GM12878 (cell line): ENCODE results near the gene DIP2C. TPM values are rescaled to one million over a fixed set of nuclear protein-coding genes. Genes with fewer than 3 reads are reported as not detected.

Source experiments
- ATAC-seq: fragments of 200-7000 bp; cut with Tn5 transposase; 3 replicates; pipeline ENCODE4 v1.9.1; 2020; ENCODE audit warnings: mild to moderate bottlenecking, moderate library complexity
- BruUV-seq: library from RNA; stranded (reverse); fragments of 400-500 nt; replicated peaks from 2 replicates; lab custom pipeline; 2021; lab: Mats Ljungman, UMichigan
- CTCF ChIA-PET: fragments of 300-600 bp; sonication (Branson Sonifier 250); formaldehyde crosslinking; extraction: SDS; loops from one replicate; lab custom pipeline; 2021; ENCODE audit warnings: inconsistent platforms; lab: Yijun Ruan, JAX
- POLR2A ChIA-PET: fragments of 350-600 bp; formaldehyde crosslinking; extraction: SDS; loops from one replicate; lab custom pipeline; 2021; ENCODE audit warnings: inconsistent platforms; lab: Charles Lee
- RAD21 ChIA-PET: fragments of 300-600 bp; sonication (Branson Sonifier 250); formaldehyde crosslinking; loops from one replicate; lab custom pipeline; 2023; ENCODE audit warnings: antibody characterized with exemption; ENCODE audit not compliant: unreplicated experiment; lab: Charles Lee
- SMC1A ChIA-PET: fragments of 300-600 bp; sonication (Branson Sonifier 250); formaldehyde crosslinking; loops from one replicate; lab custom pipeline; 2023; ENCODE audit not compliant: unreplicated experiment, uncharacterized antibody; lab: Charles Lee
- DNase-seq: peaks from one replicate; pipeline ENCODE4 v3.0.0-alpha.2; 2011; ENCODE audit warnings: low read depth, low spot score
- FAIRE-seq: peaks from 3 replicates; lab custom pipeline; 2011; peaks lifted over from hg19 to GRCh38; lab: Jason Lieb, UNC
- H2AFZ ChIP-seq: 2 replicates; pipeline ENCODE4 v1.6.0; 2011; ENCODE audit warnings: low read depth, low read length, control low read depth; ENCODE audit not compliant: control insufficient read depth
- H3K27ac ChIP-seq: 2 replicates; pipeline ENCODE4 v1.5.1; 2011; ENCODE audit warnings: control low read depth; ENCODE audit not compliant: control insufficient read depth, insufficient read depth
- H3K27me3 ChIP-seq, 2 experiments: replicated peaks in 1 of 2; 2 replicates each; pipeline versions ENCODE4 v1.6.0 to v1.6.1; 2011; ENCODE audit warnings: low read length in 1 of 2; ENCODE audit not compliant: control insufficient read depth in 2 of 2, insufficient read depth in 2 of 2
- H3K36me3 ChIP-seq, 2 experiments: 2 replicates each; pipeline ENCODE4 v1.5.1; 2011; ENCODE audit warnings: low read length in 1 of 2; ENCODE audit not compliant: control insufficient read depth in 2 of 2, insufficient read depth in 2 of 2
- H3K4me1 ChIP-seq: 2 replicates; pipeline ENCODE4 v1.6.1; 2011; ENCODE audit warnings: mild to moderate bottlenecking, low read length, moderate library complexity, mixed read lengths; ENCODE audit not compliant: control insufficient read depth, insufficient read depth
- H3K4me2 ChIP-seq: 2 replicates; pipeline ENCODE4 v1.6.0; 2011; ENCODE audit warnings: control low read depth; ENCODE audit not compliant: control insufficient read depth, insufficient read depth
- H3K4me3 ChIP-seq: fragments of 200-600 bp; sonication (generic); 2 replicates; pipeline ENCODE4 v1.5.1; 2016
- H3K79me2 ChIP-seq: 2 replicates; pipeline ENCODE4 v1.6.0; 2011; ENCODE audit warnings: low read length; ENCODE audit not compliant: control insufficient read depth, insufficient read depth
- H3K9ac ChIP-seq: 2 replicates; pipeline ENCODE4 v1.8.0; 2011; ENCODE audit warnings: low read length, control low read depth, mixed read lengths; ENCODE audit not compliant: control insufficient read depth, insufficient read depth
- H3K9me3 ChIP-seq: replicated peaks from 3 replicates; pipeline ENCODE4 v1.5.1; 2011; ENCODE audit warnings: mild to moderate bottlenecking, low read length; ENCODE audit not compliant: control insufficient read depth, insufficient read depth
- H4K20me1 ChIP-seq: 2 replicates; pipeline ENCODE4 v1.6.0; 2011; ENCODE audit not compliant: control insufficient read depth, insufficient read depth
- ATF7 ChIP-seq: fragments of 450-650 bp; IDR thresholded peaks from 2 replicates; pipeline ENCODE4 v1.6.1; 2016; ENCODE audit warnings: low read depth, mild to moderate bottlenecking
- CBFB ChIP-seq: IDR thresholded peaks from 2 replicates; pipeline ENCODE4 v1.6.1; 2016; ENCODE audit warnings: antibody characterized with exemption, low read depth
- CREM ChIP-seq: IDR thresholded peaks from 2 replicates; pipeline ENCODE4 v1.6.1; 2014; ENCODE audit warnings: antibody characterized with exemption, low read depth
- CUX1 ChIP-seq: IDR thresholded peaks from 2 replicates; pipeline ENCODE4 v1.6.1; 2012; ENCODE audit warnings: improper control_type of control experiment, low read depth, low read length; ENCODE audit not compliant: insufficient replicate concordance
- DPF2 ChIP-seq: fragments of 450-650 bp; IDR thresholded peaks from 2 replicates; pipeline ENCODE4 v1.6.1; 2017; ENCODE audit warnings: mild to moderate bottlenecking
- FOS ChIP-seq: IDR thresholded peaks from 3 replicates; pipeline ENCODE4 v1.6.1; 2011; ENCODE audit warnings: borderline replicate concordance; ENCODE audit not compliant: insufficient read length; ENCODE audit errors: extremely low read depth
- IKZF2 ChIP-seq, 2 experiments: fragments of 450-650 bp; IDR thresholded peaks; 2 replicates each; pipeline ENCODE4 v1.6.1; 2017; ENCODE audit warnings: mild to moderate bottlenecking in 2 of 2, moderate library complexity in 2 of 2
- JUNB ChIP-seq: IDR thresholded peaks from 2 replicates; pipeline ENCODE4 v1.6.1; 2016; ENCODE audit warnings: antibody characterized with exemption, mild to moderate bottlenecking
- NBN ChIP-seq: fragments of 450-650 bp; IDR thresholded peaks from 2 replicates; pipeline ENCODE4 v1.6.1; 2016
- POLR2AphosphoS2 ChIP-seq: IDR thresholded peaks from 2 replicates; pipeline ENCODE4 v1.6.1; 2011; ENCODE audit warnings: low read depth, mild to moderate bottlenecking, low read length, improper control_type of control experiment, moderate library complexity
- SPI1 ChIP-seq: IDR thresholded peaks from 2 replicates; pipeline ENCODE4 v1.6.1; 2011; ENCODE audit warnings: low read depth, mild to moderate bottlenecking, low read length, moderate library complexity, borderline replicate concordance; ENCODE audit not compliant: insufficient read depth
- ZNF274 ChIP-seq: IDR thresholded peaks from one replicate; pipeline ENCODE4 v1.8.0; 2011; ENCODE audit not compliant: insufficient read length, insufficient read depth
- WGBS: methylation state at CpG from one replicate; pipeline ENCODE4 v1.1.6; 2016; ENCODE audit warnings: low lambda C conversion rate; ENCODE audit not compliant: insufficient replicate concordance, insufficient coverage; ENCODE audit errors: missing lambda C conversion rate; 5-methylcytosine and 5-hydroxymethylcytosine counted together
- in situ Hi-C: fragments of 300-500 bp; cut with MboI; formaldehyde crosslinking; loops from 9 replicates; pipeline ENCODE4 v1.14.3; 2018; ENCODE audit warnings: mixed read lengths
- intact Hi-C: fragments of 100-400 bp; cut with micrococcal nuclease; formaldehyde crosslinking; loops from one replicate; pipeline ENCODE4 v1.14.2; 2022; ENCODE audit not compliant: unreplicated experiment
- polyA plus RNA-seq, 11 experiments: library from polyadenylated mRNA; depleted of rRNA in 4 of 11; unstranded in 6 of 11; stranded (reverse) in 5 of 11; fragments of >200 nt; fragmentation: Nextera tagmentation in 4 of 11; fragmentation: Illumina TruSeq in 1 of 11; extraction: Ambion mirVana in 4 of 11; extraction: Trizol in 1 of 11; gene quantifications; 1 replicate in 1 of 11; 2 replicates in 10 of 11; pipeline versions ENCODE4 v1.2.1 to v1.2.3, GENCODE V29; 2011 to 2016; ENCODE audit warnings: inconsistent platforms in 2 of 11, missing spikeins in 2 of 11, low read depth in 1 of 11
- total RNA-seq, 4 experiments: library from RNA; depleted of rRNA in 3 of 4; stranded (reverse); fragments of >200 nt in 3 of 4; fragmentation: Illumina TruSeq in 1 of 4; extraction: Trizol in 1 of 4; gene quantifications; 2 replicates each; pipeline versions ENCODE4 v1.2.1 to v1.2.3, GENCODE V29; 2013 to 2021
- TF ChIP-seq, protein P1 (sequence below): IDR thresholded peaks from 2 replicates; pipeline ENCODE4 v1.6.1; 2012; ENCODE audit warnings: low read depth, low read length, improper control_type of control experiment
- TF ChIP-seq, protein P2 (sequence below): fragments of 450-650 bp; IDR thresholded peaks from 2 replicates; pipeline ENCODE4 v1.6.1; 2017; ENCODE audit warnings: mild to moderate bottlenecking, moderate library complexity

The DIP2C gene
- total and polyA plus RNA-seq, 10 of the 15 experiments (the other 5 are each of a cell fraction or from before 2014, with no cell fraction given): 0.01 to 0.10 (median 0.06) TPM

DNA sequence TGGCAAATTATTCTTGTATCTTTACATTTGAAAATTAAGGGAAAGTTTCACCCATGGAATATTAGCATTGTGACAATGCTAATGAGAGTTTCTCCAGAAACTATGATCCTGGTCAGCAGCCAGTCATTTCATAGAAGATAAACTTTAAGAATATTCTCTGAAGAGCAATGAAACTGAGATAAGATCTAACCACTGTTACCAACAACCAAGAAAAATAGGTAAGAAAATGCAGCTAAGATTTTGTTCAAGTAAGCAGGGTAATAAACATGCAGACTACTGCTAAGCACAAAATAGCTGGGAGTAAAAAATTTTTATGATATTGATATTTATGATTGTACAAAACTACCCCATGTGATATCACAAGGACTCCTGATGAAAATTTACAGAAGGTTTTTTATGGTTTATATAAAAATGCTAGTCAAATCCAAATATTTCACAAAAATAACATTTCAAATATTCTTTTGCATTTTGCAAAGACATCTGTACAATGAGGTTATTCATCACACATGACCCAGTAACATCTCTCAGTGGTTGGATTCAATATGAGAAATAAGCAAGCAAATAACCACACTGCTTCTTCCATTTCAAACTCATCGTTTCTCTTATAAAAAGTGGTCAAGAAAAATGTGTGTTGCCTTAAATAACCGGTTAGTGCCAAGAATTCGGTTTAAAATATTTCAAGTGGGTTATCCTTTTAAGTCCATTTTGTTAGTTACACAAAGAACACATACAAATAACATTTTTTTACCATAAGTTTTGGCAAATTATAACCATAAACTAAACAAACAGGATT, 251.6 kb downstream of the DIP2C start:
- no peak overlapping the region for H3K27ac ChIP-seq
- TF ChIP-seq SPI1 (no peak), CREM (no peak), DPF2 (no peak), FOS (no peak), IKZF2 (IDR thresholded peaks at IDR 0.05) (no peak), CBFB (no peak), POLR2AphosphoS2 (no peak), CUX1 (no peak), ATF7 (no peak), ZNF274 (no peak), NBN (no peak), JUNB (no peak)
- TF ChIP-seq, protein P1, sequence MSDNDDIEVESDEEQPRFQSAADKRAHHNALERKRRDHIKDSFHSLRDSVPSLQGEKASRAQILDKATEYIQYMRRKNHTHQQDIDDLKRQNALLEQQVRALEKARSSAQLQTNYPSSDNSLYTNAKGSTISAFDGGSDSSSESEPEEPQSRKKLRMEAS: no peak
- TF ChIP-seq, protein P2, sequence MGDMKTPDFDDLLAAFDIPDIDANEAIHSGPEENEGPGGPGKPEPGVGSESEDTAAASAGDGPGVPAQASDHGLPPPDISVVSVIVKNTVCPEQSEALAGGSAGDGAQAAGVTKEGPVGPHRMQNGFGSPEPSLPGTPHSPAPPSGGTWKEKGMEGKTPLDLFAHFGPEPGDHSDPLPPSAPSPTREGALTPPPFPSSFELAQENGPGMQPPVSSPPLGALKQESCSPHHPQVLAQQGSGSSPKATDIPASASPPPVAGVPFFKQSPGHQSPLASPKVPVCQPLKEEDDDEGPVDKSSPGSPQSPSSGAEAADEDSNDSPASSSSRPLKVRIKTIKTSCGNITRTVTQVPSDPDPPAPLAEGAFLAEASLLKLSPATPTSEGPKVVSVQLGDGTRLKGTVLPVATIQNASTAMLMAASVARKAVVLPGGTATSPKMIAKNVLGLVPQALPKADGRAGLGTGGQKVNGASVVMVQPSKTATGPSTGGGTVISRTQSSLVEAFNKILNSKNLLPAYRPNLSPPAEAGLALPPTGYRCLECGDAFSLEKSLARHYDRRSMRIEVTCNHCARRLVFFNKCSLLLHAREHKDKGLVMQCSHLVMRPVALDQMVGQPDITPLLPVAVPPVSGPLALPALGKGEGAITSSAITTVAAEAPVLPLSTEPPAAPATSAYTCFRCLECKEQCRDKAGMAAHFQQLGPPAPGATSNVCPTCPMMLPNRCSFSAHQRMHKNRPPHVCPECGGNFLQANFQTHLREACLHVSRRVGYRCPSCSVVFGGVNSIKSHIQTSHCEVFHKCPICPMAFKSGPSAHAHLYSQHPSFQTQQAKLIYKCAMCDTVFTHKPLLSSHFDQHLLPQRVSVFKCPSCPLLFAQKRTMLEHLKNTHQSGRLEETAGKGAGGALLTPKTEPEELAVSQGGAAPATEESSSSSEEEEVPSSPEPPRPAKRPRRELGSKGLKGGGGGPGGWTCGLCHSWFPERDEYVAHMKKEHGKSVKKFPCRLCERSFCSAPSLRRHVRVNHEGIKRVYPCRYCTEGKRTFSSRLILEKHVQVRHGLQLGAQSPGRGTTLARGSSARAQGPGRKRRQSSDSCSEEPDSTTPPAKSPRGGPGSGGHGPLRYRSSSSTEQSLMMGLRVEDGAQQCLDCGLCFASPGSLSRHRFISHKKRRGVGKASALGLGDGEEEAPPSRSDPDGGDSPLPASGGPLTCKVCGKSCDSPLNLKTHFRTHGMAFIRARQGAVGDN: no peak
- SMC1A ChIA-PET: no interaction called here
- H3K9me3 ChIP-seq: no peaks in the 10 kb centered on the region
- ATAC-seq (no peak), FAIRE-seq (no peak), DNase-seq (no peak)
- RAD21 ChIA-PET: no interaction called here
- no TSS peak for BruUV-seq
- in situ Hi-C loops (no loop called here), intact Hi-C loops (no loop called here)
- POLR2A ChIA-PET: no interaction called here
- no peaks in the 10 kb centered on the region for H3K27me3 ChIP-seq
- no peaks in the 10 kb centered on the region for H3K4me1 ChIP-seq
- H3K4me2 ChIP-seq: no peak overlapping the region
- H3K9ac ChIP-seq: no peak overlapping the region
- H3K79me2 ChIP-seq: no peaks in the 10 kb centered on the region
- no peaks in the 10 kb centered on the region for H4K20me1 ChIP-seq
- no peak overlapping the region for H3K4me3 ChIP-seq
- CTCF ChIA-PET: no interaction called here
- no peak overlapping the region for H2AFZ ChIP-seq
- no peaks in the 10 kb centered on the region for H3K36me3 ChIP-seq
- 73% methylated on average over 3 of the region's 3 CpGs for WGBS
